ENCODE measurements around the gene ZMYND10.
"Not testable (repeated sequence)": the region's sequence is repeated elsewhere in the genome, so short reads cannot be mapped to it uniquely, and the experiment has no call there.

The ZMYND10 gene

DNA sequence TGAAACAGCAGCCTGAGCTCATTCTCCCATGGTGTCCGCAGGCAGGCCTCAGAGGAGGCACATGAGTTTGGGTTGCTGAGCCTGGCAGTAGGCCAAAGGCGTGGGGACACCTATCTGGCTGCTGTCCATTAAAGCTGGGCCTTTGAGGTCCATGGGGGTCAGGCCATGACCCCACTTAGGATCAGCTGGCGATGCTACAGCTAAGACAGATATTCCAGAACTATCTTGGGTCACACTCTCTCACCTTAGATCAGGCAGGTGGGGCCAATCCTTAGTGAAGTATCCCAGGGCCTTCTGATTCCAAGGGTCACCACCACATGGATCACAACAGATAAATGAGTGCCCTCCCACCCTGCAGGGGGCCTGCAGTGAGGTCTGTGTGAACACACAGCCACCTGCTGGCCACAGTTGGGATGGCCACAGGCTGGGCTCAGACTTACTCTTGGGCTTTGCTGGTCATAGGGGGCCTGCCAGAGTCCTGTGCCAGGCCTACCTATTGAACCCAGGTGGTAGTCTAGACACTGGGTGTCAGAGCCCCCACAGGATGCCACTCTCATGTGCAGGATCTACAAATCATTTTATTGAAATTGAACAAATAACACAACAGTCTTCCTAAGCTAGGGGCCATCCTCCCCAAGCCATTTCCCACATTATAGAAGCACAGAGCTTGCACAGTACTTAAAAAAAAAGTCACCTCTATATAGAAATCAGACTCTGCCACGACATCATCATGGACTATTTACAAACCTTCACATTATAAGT, 21.0 kb downstream of the ZMYND10 start:
- DNase-seq = peak; percentile 53

DNA sequence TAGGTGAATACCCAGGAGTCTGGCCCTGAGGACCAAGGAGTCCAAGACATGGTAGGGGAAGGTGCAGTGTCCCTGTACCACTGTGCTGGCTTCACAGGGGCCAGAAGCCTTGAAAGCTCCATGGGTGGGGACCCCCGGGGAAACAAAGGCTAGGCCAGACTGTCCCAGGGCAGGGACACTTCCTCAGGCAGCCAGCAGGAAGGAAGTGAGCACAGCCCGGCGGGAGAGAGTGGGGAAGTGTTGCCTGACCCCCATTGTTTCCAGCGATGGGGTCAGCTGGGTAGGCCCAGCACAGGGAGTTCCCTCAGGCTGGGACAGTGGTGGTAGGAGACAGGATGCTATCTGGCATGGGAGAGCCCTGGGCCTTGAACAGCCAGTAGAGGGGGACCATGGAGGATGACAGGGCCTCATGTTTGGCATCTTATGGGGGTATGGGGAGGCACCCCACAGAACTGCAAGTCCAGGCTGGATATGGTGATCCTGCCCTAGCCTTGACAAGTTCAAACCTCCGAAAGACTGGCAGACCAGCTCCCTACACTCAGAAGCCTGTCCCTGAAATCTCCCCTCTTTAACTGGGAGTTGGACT, 21.8 kb downstream of the ZMYND10 start:
- DNase-seq = no peak

DNA sequence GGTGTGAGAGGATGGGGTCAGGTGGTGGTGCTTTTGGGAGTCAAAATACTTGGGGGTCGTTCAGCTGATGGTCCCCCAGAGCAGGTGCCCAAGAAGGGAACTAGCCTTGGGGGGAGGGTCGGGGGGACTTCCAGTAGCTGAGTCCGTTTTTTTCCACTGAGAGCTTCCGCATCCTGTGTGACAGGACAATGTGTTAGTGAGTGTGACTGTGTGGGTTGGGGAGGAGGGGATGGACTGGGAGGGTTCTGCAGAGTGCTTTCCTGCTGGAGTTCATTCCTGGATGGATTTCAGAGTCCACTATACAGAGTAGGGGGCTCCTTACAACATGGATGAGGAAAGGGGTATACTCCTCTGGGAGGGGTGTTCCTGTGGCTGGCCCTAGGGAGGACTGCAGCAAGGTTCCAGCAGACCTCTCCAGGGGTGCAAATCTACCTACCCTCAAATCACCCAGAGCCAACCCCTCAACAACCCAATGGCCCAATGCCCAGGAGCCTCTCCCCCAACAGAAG, 22.4 kb downstream of the ZMYND10 start:
- DNase-seq = no peak

DNA sequence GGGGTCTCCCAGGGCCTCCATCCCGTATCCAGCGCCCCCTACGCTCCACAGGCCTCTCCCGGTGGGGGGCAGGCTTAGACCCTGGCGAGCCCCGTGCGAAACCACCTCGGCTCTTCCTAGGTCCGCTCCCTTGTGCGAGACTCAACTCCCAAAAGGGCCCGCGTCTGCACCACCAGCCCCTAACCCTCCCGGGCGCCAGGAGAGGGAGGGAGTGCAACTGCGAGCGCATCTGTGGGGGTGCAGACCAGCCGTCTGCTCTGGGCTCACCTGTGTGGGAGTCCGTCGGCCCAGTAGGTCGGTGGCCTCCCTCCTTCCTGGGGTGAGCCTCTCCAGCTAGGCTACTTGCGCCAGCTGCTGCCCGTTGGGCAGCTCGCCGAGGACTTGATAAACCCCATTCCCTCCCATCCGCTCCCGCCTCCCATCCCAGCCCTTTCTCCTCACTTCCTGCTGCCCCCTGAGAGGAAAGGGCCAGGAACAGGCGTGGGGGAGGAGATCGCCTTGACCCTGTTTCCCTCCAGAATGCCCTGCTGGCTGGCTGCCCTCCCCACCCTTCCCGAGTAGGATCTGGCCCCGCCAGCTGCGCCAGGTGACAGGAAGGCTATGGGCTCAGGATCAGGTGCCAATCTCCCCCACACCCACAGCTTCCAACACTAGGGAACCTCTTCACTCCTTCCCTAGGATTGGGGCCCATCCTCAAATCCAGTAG, 23.0 kb downstream of the ZMYND10 start, which contains the start of gene HYAL2:
TSS of gene HYAL2 (minus strand) at position 360 of the 706 bp plus-strand sequence. CDS start 2,256 bp downstream, outside the sequence.
- DNase-seq = peak; percentile 12

DNA sequence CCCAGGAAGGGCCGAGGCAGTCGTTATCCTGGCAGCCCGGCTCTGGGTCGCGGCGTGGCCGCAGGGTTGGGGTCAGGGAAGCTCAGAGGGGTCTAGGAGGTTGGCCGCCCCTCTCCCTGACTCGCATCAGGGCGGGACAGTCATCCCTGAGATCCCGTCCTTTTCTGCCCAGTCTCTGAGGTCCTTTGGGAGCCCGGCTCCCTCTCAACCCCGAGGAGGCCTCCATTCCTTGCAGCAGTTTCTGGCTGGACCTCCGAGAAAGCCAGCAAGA, 23.5 kb downstream of the ZMYND10 start:
- DNase-seq = no peak

DNA sequence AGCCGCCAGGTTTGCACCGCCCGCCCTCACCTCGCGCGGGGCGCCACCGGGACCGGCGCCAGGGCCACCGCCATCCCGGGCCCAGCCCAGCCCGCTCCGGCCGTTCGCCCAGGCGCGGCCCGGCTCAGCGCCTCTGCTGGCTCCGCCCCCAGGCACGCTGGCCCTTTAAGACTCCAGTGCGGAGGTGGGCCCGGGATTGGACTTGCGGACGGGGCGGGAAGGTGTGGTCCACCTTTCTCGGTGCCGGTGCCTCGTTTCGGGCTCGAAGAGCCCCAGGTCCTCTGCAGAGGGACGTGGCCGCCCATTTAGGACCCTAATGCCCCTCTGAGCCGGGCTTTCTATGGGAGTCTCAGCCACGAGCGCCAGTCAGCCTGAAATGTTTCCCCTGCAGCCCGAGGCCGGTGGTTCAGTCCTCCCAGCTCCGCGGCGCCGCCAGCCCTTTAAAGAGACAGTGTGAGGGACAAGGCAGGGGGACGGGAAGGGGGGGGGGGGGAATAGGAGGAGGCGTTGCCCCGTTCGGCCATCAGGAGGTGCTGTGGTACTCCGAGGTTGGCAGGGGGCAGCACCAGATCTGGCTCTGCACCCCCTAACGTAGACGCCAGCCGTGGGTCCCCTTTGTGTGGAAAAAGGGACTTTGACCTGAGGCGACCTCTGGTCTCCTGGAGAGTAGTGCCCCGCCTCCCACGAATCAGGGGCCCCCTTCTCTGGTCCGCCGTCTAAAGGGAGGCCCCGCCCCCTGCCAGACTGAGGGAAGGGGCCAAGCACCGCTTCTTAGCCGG, 24.0 kb downstream of the ZMYND10 start:
- DNase-seq = peak; percentile 50

DNA sequence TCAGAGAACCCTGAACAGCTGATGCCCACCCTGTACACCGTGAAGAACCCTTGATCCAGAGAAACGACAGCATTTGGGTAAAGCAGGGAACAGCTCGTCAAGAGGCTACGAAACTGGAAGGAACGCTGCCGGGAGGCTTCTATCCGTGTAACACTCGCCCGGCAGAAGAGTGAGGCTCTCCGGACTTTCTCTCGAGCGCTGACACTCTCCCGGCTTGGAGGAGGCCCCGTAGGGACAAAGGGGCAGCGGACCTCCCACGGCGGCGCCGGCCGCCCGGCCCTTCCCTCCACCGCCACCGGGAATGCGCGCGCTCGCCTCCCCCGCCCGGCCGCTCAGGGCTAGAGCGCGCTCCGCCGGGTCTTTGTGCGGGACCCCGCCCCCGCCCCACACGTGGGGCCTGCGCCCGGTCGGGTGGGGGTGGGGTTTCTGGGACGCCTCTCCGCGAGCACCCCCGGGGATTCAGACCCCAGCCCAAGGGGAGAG, 24.6 kb downstream of the ZMYND10 start:
- peak; percentile 46 for DNase-seq

DNA sequence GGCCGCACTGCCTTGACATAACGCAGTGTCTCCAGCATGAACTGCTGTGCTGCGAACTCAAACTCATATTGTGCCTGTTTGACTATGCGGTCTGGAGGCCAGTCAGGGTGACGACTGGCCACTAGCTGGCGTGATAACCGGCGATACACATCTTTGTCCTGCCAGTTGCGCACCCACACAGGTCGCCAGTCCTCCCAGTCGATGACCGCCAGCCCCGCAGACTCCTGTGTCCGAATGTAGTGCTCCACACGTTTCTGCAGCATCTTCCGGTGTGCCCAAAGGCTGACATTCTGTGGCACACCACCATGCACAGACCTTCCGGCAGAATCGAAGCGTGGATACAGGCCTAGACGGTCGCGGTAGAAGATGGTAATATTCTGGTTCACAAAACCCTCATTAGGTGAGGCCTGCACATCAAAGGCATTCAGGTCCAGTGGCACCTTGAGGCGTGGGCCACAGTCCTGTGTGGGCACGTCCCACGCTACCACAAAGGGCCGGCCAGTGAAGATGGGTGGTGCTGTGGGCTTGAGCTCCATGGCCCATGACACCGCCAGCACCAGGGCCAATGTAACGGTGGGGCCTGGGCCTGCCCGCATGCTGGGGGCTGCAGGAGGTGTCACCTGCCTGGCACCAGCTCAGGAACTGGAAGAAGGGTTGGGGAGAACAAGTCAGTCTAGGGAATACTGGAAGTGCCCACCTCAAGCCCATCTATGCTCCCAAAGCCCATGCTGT, 25.5 kb downstream of the ZMYND10 start:
- no peak for DNase-seq

DNA sequence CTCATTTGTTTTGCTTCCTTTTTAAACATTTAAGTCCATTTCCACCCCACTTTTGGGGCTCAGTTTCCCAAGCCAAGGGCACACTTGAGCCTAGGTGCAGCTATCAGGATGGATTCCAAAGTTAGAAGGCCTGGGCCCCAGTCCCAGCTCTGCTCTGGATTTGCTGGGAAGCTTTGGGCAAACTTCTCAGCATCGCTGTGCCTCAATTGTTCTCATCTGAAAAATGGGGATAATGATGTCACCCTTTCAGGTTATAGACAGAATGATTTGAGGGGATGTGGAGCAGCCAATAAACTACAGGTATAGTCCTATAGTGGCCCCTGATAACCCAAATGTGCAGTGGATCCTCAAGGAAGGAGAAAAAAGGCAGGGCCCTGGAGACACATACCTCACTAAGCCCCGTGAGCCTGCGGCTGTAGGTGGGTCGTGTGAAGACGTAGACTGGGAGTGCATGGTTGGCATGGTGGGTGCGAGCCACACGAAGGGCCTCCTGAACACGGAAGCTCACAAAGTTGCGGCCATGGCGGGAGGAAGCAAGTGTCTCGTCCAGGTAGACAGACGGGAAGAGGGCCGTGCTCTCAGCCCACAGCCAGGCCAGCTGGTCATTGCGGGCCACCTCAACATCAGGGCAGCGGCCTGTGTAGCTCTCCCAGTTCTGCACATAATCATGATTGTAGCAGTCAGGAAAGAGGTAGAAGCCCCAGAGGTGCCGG, 26.2 kb downstream of the ZMYND10 start:
- no peak for DNase-seq

DNA sequence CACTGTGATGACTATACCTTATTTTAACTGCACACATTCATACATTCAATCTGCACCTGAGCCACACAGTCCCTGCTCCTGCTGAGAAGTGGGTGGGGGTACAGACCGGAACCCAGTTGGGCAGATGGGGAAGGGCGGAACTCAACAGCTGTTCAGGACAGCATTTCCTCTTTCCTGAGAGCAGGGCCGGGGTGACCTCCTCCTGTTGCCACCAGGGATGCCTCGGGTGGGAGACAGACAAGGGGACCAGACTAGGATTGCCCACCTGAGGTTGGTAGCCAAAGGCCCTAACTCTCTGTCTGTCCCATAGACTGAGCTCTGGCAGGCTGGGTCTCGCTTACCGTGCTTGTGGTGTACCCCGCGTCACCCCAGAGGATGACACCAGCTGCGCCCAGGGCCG, 26.9 kb downstream of the ZMYND10 start:
- DNase-seq = no peak

DNA sequence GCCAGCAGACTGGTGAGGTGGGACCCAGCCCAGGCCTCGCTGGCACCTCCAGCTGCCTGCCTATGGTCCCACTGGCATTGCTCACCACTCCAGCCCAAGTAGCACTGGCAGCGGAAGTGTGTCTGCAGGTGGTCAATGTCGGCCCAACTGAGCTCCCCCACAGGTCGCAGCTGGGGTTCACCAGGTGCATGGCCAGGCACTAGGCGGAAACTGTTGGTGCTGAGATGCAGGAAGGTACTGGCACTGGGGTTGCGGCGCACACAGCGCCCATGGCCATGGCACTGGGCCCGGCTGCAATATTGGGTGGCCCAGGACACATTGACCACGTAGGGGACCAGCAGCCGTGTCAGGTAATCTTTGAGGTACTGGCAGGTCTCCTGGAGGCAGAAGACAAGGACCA, 27.4 kb downstream of the ZMYND10 start:
- no peak for DNase-seq

DNA sequence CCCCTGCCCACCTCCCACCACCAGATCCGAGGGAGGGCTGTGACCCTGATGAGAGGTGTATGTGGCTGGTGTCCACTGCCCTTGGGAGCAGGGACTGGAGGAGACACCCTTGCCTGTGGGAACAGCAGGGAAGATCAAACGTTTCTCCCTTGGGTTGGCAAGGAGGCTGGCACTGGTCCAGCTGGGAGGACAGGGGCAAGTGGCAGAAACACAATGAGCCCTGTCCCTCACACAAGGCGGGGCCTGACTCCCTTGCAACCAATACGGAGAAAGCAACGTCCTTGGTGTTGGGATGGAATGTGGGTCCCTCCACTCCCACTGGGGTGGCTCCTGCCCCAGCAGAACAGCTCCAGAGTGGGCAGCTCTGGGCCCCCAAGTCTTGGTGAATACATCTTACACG, 28.2 kb downstream of the ZMYND10 start:
- no peak for DNase-seq

DNA sequence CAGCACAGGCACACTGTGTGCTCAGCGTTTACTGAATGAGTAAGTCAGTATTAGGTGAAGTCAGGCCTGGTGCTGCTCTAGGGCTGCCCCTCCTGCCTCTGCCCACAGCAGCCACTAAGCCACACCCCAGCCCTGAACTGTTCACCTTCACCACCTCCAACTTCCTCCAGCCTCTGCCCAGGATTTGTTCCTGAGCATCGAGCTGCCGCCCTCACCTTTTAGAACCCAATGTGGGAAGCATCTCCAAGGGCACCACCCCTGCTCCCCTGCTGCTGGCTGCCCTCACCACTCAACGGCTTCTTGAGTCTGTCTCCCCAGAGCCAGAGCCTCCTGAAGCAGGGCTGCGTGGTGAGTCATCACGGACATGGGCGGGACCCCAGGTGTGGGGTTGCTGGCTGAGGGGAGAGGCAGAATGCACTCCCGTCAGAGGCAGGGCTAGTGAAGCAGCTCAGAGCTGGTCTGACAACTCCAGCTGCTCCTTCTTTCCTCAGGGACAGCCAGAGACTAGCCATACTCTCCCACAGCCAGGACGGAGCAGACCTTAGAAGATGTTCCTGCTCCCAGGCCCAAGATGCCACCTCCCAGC, 28.8 kb downstream of the ZMYND10 start:
- DNase-seq = peak; percentile 2

DNA sequence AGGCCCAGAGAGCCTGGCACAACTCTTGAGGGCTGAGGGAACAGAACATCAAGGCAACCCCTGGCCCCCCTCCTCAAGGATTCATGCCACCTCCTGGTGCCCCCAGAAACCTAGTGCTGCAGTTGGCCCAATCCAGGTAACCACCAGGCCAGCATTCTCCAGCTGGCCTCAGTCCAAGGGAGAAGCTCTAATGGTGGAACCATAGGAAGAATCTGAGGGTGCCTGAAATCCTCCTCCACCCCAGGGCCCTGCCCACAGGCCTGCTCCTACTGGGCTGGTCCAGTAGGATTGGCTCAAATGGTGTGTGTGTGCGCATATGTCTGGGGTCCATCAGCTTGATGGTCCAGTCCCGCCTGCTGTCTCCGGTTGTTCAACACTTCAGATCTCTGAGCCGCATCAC, 30.7 kb downstream of the ZMYND10 start:
- no peak for DNase-seq

DNA sequence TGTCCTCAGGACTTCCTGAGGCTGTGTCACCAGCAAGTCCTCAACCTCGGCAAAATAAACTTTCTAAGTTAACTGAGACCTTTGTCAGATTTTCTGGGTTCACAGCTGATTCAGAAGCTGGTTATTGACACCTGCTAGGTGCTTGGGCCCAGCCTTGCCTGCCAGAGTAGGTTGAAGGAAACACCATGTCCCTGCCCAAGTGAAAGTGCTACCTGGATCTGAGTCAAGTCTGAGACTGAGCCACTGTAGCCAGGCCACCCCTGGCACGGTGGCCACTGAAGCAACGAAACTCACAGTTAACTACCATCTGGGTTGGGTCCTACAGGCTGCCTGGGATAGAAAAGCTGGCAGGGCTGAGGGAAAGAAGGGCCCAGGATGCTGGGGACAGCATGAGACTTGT, 31.2 kb downstream of the ZMYND10 start:
- DNase-seq = no peak

DNA sequence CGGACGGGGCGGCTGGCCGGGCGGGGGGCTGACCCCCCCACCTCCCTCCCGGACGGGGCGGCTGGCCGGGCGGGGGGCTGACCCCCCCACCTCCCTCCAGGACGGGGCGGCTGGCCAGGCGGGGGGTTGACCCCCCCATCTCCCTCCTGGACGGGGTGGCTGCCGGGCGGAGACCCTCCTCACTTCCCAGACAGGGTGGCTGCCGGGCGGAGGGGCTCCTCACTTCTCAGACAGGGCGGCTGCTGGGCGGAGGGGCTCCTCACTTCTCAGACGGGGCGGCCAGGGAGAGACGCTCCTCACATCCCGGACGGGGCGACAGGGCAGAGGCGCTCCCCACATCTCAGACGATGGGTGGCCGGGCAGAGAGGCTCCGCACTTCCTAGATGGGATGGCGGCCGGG, 33.5 kb downstream of the ZMYND10 start:
- not testable (repeated sequence) for DNase-seq

DNA sequence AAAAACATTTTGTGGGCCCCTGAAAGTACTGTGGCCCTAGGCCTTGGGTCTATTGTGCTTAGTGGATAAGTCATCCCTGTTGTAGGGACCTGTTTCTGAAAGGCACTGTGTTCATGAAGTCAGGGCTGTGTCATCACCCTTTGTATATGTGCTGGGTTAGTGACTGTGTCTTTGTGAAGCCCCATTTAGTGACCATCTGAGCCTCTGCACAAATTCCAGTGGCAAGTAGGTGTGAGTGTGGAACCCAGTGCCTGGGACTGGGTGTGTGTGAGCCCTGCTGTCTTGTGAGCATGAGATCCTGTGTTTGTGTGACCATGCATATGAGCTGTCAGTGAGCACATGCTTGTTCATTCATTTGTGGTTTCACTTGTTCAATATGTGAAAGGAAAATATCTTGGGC, 40.9 kb downstream of the ZMYND10 start:
- DNase-seq = no peak

DNA sequence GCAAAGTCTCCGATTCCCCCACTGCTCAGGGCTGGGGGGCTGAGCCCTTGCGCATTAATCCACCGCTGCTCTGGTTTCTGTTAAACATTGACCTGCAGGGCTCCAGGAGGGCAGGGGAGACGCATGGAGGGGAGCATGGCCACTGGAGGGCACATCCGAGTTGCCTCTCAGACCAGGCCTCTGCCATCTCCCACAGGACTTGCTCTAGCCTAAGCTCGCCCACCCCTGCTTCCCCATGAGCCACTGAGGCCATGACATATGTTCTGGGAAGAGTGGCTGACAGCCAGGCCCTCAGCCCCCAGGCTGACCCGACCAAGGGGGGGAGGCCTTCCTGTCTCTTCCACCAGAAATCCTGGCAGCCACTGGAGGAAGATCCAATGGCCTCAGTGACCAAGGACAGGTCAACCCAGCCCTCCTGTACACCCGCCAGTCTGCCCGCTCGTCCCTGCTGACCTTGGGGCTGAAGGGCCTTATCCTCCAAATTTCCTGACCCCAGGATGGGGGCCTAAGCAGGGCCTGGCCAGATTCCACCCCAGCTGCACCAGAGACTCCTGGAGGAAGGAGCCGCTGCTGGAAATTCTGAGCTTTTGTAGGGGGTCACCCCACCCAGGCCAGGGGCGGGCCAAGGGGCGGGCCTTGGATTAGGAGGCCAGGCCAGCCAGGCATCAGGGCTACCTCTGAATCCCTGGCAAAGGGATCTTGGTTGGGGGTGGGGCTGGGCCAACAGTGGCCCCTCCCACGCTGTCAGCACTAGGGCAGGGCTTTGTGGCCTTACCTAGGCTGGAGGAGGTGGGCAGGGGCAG, 42.3 kb downstream of the ZMYND10 start, which contains the start of gene HYAL1:
TSS of gene HYAL1 (minus strand) at position 562 of the 803 bp plus-strand sequence. CDS start 618 bp downstream, outside the sequence.
- no peak for DNase-seq

DNA sequence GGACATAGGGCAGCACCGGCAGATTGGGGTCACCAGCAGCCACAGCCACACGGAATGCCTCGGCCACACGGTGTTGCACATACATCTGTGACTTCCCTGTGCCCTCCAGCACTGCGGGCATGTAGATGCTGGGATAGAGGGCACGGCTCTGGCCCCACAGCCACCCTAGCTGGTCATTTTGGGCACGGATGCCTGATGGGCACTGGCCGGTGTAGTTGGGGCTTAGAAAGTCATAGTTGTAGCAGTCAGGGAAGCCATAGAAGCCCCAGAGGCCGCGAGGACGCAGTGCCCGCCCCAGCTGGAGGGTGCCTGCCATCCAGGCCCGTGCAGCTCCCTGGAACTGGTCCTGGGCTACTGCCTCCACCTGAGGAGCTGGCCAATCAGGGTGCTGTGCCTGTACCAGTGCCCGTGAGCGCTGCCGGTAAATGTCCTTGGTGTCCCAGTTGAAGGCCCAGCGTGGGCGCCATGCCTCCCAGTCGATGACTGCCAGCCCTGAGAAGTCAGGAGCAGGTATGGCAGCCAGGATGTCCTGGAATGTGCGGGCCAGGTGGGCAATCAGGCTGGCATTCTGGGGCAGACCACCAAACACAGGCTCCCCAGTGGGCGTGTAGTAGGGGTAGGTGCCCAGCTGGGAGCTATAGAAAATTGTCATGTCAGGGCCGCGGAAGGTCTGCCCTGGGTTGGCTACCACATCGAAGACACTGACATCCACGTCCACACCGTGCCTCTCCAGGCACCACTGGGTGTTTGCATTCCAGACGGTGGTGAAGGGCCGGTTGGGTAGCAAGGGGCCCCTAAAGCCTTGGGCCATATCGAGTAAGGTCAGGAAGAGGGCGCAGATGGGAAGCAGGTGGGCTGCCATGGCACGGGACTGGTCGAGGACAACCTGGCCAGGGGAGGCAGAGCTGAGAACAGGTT, 43.2 kb downstream of the ZMYND10 start:
- no peak for DNase-seq
